ENCODE data around the gene DYNC2I2. TPM values are rescaled to one million over a fixed set of nuclear protein-coding genes. Genes with fewer than 3 reads are reported as not detected.
"Not testable (repeated sequence)": the region's sequence is repeated elsewhere in the genome, so short reads cannot be mapped to it uniquely, and the experiment has no call there.

Gene DYNC2I2
- total RNA-seq, 2 donors from 2014 or later = 18.1 to 19.4 TPM

DNA sequence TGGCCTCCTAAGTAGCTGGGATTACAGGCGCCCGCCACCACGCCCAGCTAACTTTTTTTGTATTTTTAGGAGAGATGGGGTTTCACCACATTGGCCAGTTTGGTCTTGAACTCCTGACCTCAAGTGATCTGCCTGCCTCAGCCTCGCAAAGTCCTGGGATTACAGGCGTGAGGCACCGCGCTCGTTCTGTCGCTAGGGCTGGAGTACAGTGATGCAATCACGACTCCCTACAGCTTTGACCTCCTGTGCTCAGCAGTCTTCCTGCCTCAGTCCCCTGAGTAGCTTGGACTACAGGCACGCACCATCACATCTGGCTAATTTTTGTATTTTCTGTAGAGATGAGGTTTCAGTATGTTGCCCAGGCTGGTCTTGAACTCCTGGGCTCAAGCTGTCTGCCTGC, 69.7 kb downstream of the DYNC2I2 start:
- DNase-seq (ENCODE audit: low spot score); intact Hi-C loops (cut with DNase I): not testable (repeated sequence)

- DNase-seq (ENCODE audit: low spot score); intact Hi-C loops (cut with DNase I): not testable (repeated sequence)
Measured at GRCh38 chr9:128585155-128585554, 71.5 kb downstream of the DYNC2I2 start.

Other genes starting within 250 kb of the DYNC2I2 start
- 10 to 100 TPM; 64.1 to 97.6 TPM for gene CERCAM, start 236.0 kb downstream of the DYNC2I2 start, total RNA-seq
- 10 to 100 TPM; 17.5 to 19.8 TPM for gene ODF2, start 200.8 kb downstream of the DYNC2I2 start, total RNA-seq
- gene GLE1, start 152.1 kb downstream of the DYNC2I2 start, total RNA-seq = 10 to 100 TPM; 14.6 to 15.5 TPM
- 100 to 1,000 TPM; 328 to 409 TPM for gene SPTAN1, start 104.3 kb downstream of the DYNC2I2 start, total RNA-seq
- gene SET, start 32.4 kb upstream of the DYNC2I2 start, total RNA-seq = 100 to 1,000 TPM; 189 to 240 TPM
- 10 to 100 TPM in 1 of 2 donors, 1 to 10 TPM in 1; 8.8 to 11.4 TPM for gene PKN3, start 45.7 kb upstream of the DYNC2I2 start, total RNA-seq
- gene ZDHHC12, start 67.3 kb upstream of the DYNC2I2 start, total RNA-seq = 1 to 10 TPM; 8.3 to 8.6 TPM
- 10 to 100 TPM; 28.1 to 28.9 TPM for gene ZER1, start 115.1 kb upstream of the DYNC2I2 start, total RNA-seq
- 10 to 100 TPM; 19.2 to 21.3 TPM for gene TBC1D13, start 130.4 kb upstream of the DYNC2I2 start, total RNA-seq
- gene ENDOG, start 161.7 kb upstream of the DYNC2I2 start, total RNA-seq = 10 to 100 TPM; 15.8 to 16.6 TPM
- 10 to 100 TPM; 23.3 to 24.8 TPM for gene SPOUT1, start 172.9 kb upstream of the DYNC2I2 start, total RNA-seq
- 1 to 10 TPM; 5.1 to 5.5 TPM for gene KYAT1, start 225.1 kb upstream of the DYNC2I2 start, total RNA-seq
- gene LRRC8A, start 225.3 kb upstream of the DYNC2I2 start, total RNA-seq = 10 to 100 TPM; 49.1 to 58.3 TPM